Measurements from ENCODE around the gene UTF1.

DNA sequence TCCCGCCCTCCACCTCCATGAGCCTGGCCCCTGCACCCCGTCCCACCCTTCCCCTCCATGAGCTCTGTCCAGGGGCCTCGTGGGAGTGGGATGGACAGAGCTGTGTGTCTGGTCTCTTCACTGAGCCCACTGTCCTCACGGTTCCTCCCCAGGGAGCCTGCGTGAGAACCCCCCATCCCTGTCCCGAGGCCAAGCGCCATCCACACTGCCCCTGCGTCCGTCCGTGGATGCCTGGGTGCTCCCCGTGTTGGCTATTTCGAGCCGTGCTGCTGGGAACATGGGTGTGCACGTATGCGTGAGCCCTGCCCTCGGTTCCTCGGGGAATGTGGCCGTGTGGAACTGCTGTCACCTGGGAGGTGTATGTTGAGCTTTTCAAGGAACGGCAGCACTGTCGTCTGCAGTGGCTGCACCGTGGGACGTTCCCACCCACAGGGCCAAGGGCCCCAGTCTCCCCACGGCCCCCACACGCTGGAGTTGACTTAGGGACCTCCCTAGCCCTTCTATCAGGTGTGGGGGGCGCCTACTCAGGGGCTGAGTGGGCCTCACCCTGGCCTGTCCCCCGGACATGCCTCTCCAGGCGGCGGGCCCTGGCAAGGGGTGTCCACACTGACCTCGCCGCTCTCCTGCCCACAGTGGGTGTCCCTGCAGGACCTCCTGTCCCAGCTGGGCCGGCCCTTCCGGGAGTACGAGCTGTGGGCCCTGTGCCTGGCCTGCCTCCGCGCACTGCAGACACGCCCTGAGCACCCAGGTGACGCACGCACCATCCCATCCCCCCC is 41.9 kb upstream of the UTF1 start:
- no peak for TF ChIP-seq CTCF (IDR thresholded peaks at IDR 0.05; ENCODE audit: low read depth, low read length, poor library complexity, severe bottlenecking)
- no peak for TF ChIP-seq EZH2phosphoT487 (IDR thresholded peaks at IDR 0.05; ENCODE audit: borderline replicate concordance, low read length)

All from DOHH2 (cell line).